GM23248 (cell line): ENCODE data around the gene MYL6B.

Experiments
- EZH2 ChIP-seq: fragments of 200-600 bp; sonication (generic); IDR thresholded peaks from 2 replicates; pipeline ENCODE4 v1.6.1; 2018; ENCODE audit warnings: antibody characterized with exemption, mild to moderate bottlenecking; ENCODE audit not compliant: insufficient read depth, poor library complexity, severe bottlenecking
- EZH2phosphoT487 ChIP-seq: fragments of 200-600 bp; sonication (generic); IDR thresholded peaks from 2 replicates; pipeline ENCODE4 v1.6.1; 2018; ENCODE audit warnings: antibody characterized with exemption, moderate library complexity, mild to moderate bottlenecking, low read depth; ENCODE audit not compliant: insufficient read depth

DNA sequence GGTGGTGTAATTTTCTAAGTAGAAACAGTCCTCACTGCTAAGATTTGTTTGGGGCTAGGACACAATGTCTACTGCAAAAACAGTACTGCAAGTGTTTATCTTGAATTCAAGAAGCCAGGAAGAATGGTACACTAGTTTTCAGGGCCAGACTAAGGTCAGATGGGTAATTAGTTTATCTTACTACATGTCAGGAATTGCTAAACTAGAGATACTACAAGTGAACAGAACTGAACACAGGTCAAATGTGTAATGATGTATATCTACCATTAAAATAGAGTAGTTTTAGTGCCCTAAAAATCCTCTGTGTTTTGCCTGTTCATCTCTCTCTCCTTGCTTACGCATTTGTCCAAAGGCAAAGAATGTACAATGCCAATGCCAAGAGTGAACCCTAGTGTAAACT is 38.3 kb upstream of the MYL6B start:
- no peak for TF ChIP-seq EZH2
- no peak for TF ChIP-seq EZH2phosphoT487
